Liver (tissue), 9 donors: ENCODE data around the gene TMPRSS5. TPM values are rescaled to one million over a fixed set of nuclear protein-coding genes. Genes with fewer than 3 reads are reported as not detected.
"Not testable (repeated sequence)": the region's sequence is repeated elsewhere in the genome, so short reads cannot be mapped to it uniquely, and the experiment has no call there.

ENCODE experiments used
- DNase-seq: peaks from one replicate; pipeline ENCODE4 v3.0.0-alpha.2; 2017; ENCODE audit warnings: low spot score
- H3K27ac ChIP-seq, 2 donors: one replicate each; pipeline ENCODE4 v1.7.0; 2013; ENCODE audit warnings: inconsistent platforms in 2 of 2, low read length in 2 of 2, control low read depth in 1 of 2, low read depth in 1 of 2, mild to moderate bottlenecking in 1 of 2
- H3K27me3 ChIP-seq, 4 donors: one replicate each; pipeline versions ENCODE4 v1.6.1 to v1.7.0; 2013; ENCODE audit warnings: low read length in 3 of 4, inconsistent platforms in 1 of 4, mild to moderate bottlenecking in 1 of 4, moderate library complexity in 1 of 4; ENCODE audit not compliant: control insufficient read depth in 4 of 4, insufficient read depth in 4 of 4
- H3K36me3 ChIP-seq, 4 donors: one replicate each; pipeline versions ENCODE4 v1.6.1 to v1.7.0; 2013; ENCODE audit warnings: low read length in 3 of 4, mild to moderate bottlenecking in 3 of 4, low read depth in 1 of 4, moderate library complexity in 1 of 4; ENCODE audit not compliant: control insufficient read depth in 4 of 4, insufficient read depth in 3 of 4
- H3K4me1 ChIP-seq, 4 donors: one replicate each; pipeline versions ENCODE4 v1.6.1 to v1.7.0; 2013; ENCODE audit warnings: low read length in 3 of 4, mild to moderate bottlenecking in 3 of 4, moderate library complexity in 1 of 4; ENCODE audit not compliant: control insufficient read depth in 4 of 4, insufficient read depth in 4 of 4
- H3K4me3 ChIP-seq, 3 donors: one replicate each; pipeline versions ENCODE4 v1.6.1 to v1.7.0; 2013; ENCODE audit warnings: low read length in 3 of 3, control low read depth in 1 of 3, low read depth in 1 of 3, mild to moderate bottlenecking in 1 of 3
- H3K9ac ChIP-seq, 2 donors: one replicate each; pipeline ENCODE4 v1.7.0; 2013; ENCODE audit warnings: low read length in 2 of 2, mild to moderate bottlenecking in 2 of 2, moderate library complexity in 2 of 2, control low read depth in 1 of 2, low read depth in 1 of 2
- H3K9me3 ChIP-seq, 4 donors: one replicate each; pipeline versions ENCODE4 v1.6.1 to v1.7.0; 2013; ENCODE audit warnings: low read length in 3 of 4; ENCODE audit not compliant: control insufficient read depth in 4 of 4
- ATF3 ChIP-seq: IDR thresholded peaks from 2 replicates; pipeline ENCODE4 v1.6.1; 2016; ENCODE audit warnings: antibody characterized with exemption
- CTCF ChIP-seq: fragments of 150-350 bp; IDR thresholded peaks from 2 replicates; pipeline ENCODE4 v1.5.1; 2017; ENCODE audit warnings: improper control_type of control experiment, low read depth, low read length; ENCODE audit not compliant: missing input control
- FOXA2 ChIP-seq: IDR thresholded peaks from 2 replicates; pipeline ENCODE4 v1.6.1; 2016; ENCODE audit warnings: antibody characterized with exemption
- HNF4A ChIP-seq, 2 donors: conservative IDR thresholded peaks; 2 replicates each; pipeline ENCODE4 v1.6.1; 2016; ENCODE audit warnings: antibody characterized with exemption in 2 of 2, mild to moderate bottlenecking in 2 of 2
- HNF4G ChIP-seq: IDR thresholded peaks from 2 replicates; pipeline ENCODE4 v1.6.1; 2016; ENCODE audit warnings: antibody characterized with exemption
- MAX ChIP-seq: IDR thresholded peaks from 2 replicates; pipeline ENCODE4 v1.6.1; 2016; ENCODE audit warnings: antibody characterized with exemption
- REST ChIP-seq: IDR thresholded peaks from 2 replicates; pipeline ENCODE4 v1.6.1; 2016; ENCODE audit warnings: antibody characterized with exemption, mild to moderate bottlenecking
- RXRA ChIP-seq, 2 donors: IDR thresholded peaks; 2 replicates each; pipeline ENCODE4 v1.6.1; 2017 to 2018; ENCODE audit warnings: antibody characterized with exemption in 2 of 2, mild to moderate bottlenecking in 1 of 2
- SP1 ChIP-seq: IDR thresholded peaks from 2 replicates; pipeline ENCODE4 v1.6.1; 2018; ENCODE audit warnings: antibody characterized with exemption, mild to moderate bottlenecking
- YY1 ChIP-seq: IDR thresholded peaks from 2 replicates; pipeline ENCODE4 v1.6.1; 2016; ENCODE audit warnings: antibody characterized with exemption, mild to moderate bottlenecking
- ZBTB33 ChIP-seq: IDR thresholded peaks from 2 replicates; pipeline ENCODE4 v1.6.1; 2016; ENCODE audit warnings: antibody characterized with exemption
- WGBS: extraction: QIAGEN DNeasy Blood & Tissue Kit; methylation state at CpG from one replicate; pipeline ENCODE4 v1.1.7; 2013; 5-methylcytosine and 5-hydroxymethylcytosine counted together
- polyA plus RNA-seq, 2 donors: library from polyadenylated mRNA; stranded (reverse) in 1 of 2; unstranded in 1 of 2; fragments of 200-250 nt in 1 of 2; fragments of >200 nt in 1 of 2; fragmentation: Nextera tagmentation in 1 of 2; extraction: Ambion mirVana in 1 of 2; gene quantifications; one replicate each; pipeline versions ENCODE4 v1.2.1 to v1.2.3, GENCODE V29; 2013 to 2015
- total RNA-seq, 2 donors: library from RNA; depleted of rRNA; stranded (reverse); fragments of >200 nt; gene quantifications; one replicate each; pipeline ENCODE4 v1.2.3, GENCODE V29; 2014
- donor health status: healthy.
- donor health status: healthy.
- donor health status: healthy.
- donor health status: healthy.
- donor health status: healthy.

Gene TMPRSS5
- total and polyA plus RNA-seq, 4 donors, result 0.05 to 0.39 (median 0.17) TPM

GRCh38 chr11:113715273-113715672 is 9.2 kb upstream of the TMPRSS5 start:
- H3K4me1 ChIP-seq, result no peaks in the 10 kb centered on the region
- DNase-seq, result no peak
- H3K9ac ChIP-seq, result no peak overlapping the region
- TF ChIP-seq FOXA2 (no peak), YY1 (no peak), RXRA (IDR thresholded peaks at IDR 0.05) (no peak), CTCF (no peak), ATF3 (no peak), ZBTB33 (no peak)
- WGBS, result 94% methylated on average over 1 of the region's 1 CpG
- H3K36me3 ChIP-seq, result peaks cover 0 to 4% (median 2%) of the 10 kb centered on the region in 4 donors
- no peaks in the 10 kb centered on the region for H3K9me3 ChIP-seq
- no peak overlapping the region for H3K4me3 ChIP-seq
- H3K27ac ChIP-seq, result no peak overlapping the region
- H3K27me3 ChIP-seq, result no peaks in the 10 kb centered on the region

- no peak overlapping the region for H3K27ac ChIP-seq
- H3K9ac ChIP-seq, result no peak overlapping the region
- no peak for DNase-seq
- no peaks in the 10 kb centered on the region for H3K36me3 ChIP-seq
- 97% methylated on average over 1 of the region's 1 CpG for WGBS
- no peak overlapping the region for H3K4me3 ChIP-seq
- no peaks in the 10 kb centered on the region for H3K27me3 ChIP-seq
- H3K9me3 ChIP-seq, result peaks cover 0 to 2% (median 0%) of the 10 kb centered on the region in 4 donors
- no peaks in the 10 kb centered on the region for H3K4me1 ChIP-seq
- TF ChIP-seq HNF4A (conservative IDR thresholded peaks at IDR 0.05), result no peak
These were observed 4.9 kb upstream of the TMPRSS5 start for GRCh38 chr11:113710989-113711388.

GRCh38 chr11:113703551-113703950 is 2.6 kb downstream of the TMPRSS5 start:
- not testable (repeated sequence) for H3K4me3 ChIP-seq, H3K9me3 ChIP-seq, H3K27me3 ChIP-seq, H3K4me1 ChIP-seq, H3K9ac ChIP-seq, H3K36me3 ChIP-seq, DNase-seq, H3K27ac ChIP-seq
- WGBS, result 100% methylated on average over 1 of the region's 1 CpG

- H3K36me3 ChIP-seq, result peaks cover 0 to 3% (median 0%) of the 10 kb centered on the region in 4 donors
- no peak overlapping the region for H3K9ac ChIP-seq
- no peaks in the 10 kb centered on the region for H3K9me3 ChIP-seq
- no peaks in the 10 kb centered on the region for H3K27me3 ChIP-seq
- no peak for DNase-seq
- H3K27ac ChIP-seq, result no peak overlapping the region
- peaks cover 3 to 10% (median 8%) of the 10 kb centered on the region in 4 donors for H3K4me1 ChIP-seq
- no peak overlapping the region for H3K4me3 ChIP-seq
- WGBS, result 96% methylated on average over 1 of the region's 1 CpG
- TF ChIP-seq CTCF (no peak), HNF4A (conservative IDR thresholded peaks at IDR 0.05) (no peak), MAX (no peak), ATF3 (no peak), YY1 (no peak), HNF4G (no peak), REST (no peak), SP1 (no peak)
These were observed 4.6 kb downstream of the TMPRSS5 start for GRCh38 chr11:113701491-113701890.
